GM12864 (cell line): Measurements from ENCODE around the gene CCDC87.

ENCODE experiments used
- DNase-seq: peaks from one replicate; pipeline ENCODE4 v3.0.0-alpha.2; 2011; ENCODE audit warnings: low read depth
- H3K4me3 ChIP-seq: 2 replicates; pipeline ENCODE4 v1.5.1; 2011; ENCODE audit warnings: mild to moderate bottlenecking, low read depth, low read length, control low read depth
- CTCF ChIP-seq: IDR thresholded peaks from 2 replicates; pipeline ENCODE4 v1.5.1; 2011; ENCODE audit warnings: low read depth, mild to moderate bottlenecking, moderate library complexity, low read length, control low read depth, inconsistent platforms; ENCODE audit errors: missing control alignments

Gene CCDC87

GRCh38 chr11:66600631-66601233, 7.9 kb upstream of the CCDC87 start:
- DNase-seq, result no peak
- TF ChIP-seq CTCF, result no peak
- H3K4me3 ChIP-seq, result no peak overlapping the region

GRCh38 chr11:66600219-66600618, 7.4 kb upstream of the CCDC87 start:
- TF ChIP-seq CTCF, result no peak
- no peak for DNase-seq
- H3K4me3 ChIP-seq, result no peak overlapping the region

DNA sequence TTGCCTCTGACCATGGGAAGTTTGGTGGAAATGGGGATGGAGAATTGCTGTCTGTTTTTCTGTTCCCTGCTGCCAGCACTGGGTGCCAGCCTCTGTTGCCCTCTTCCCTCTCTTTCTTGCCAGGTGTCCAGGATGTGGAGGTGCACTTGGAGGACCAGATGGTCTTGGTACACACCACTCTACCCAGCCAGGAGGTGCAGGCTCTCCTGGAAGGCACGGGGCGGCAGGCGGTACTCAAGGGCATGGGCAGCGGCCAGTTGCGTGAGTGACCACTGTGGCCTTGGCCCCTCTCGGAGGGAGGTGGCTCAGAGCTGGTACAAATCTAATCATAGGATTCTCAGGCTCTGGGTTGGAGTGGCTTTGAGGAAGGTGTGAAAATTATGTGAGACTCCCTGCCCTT, 6.1 kb upstream of the CCDC87 start:
- no peak for DNase-seq
- TF ChIP-seq CTCF, result no peak
- H3K4me3 ChIP-seq, result no peak overlapping the region

DNA sequence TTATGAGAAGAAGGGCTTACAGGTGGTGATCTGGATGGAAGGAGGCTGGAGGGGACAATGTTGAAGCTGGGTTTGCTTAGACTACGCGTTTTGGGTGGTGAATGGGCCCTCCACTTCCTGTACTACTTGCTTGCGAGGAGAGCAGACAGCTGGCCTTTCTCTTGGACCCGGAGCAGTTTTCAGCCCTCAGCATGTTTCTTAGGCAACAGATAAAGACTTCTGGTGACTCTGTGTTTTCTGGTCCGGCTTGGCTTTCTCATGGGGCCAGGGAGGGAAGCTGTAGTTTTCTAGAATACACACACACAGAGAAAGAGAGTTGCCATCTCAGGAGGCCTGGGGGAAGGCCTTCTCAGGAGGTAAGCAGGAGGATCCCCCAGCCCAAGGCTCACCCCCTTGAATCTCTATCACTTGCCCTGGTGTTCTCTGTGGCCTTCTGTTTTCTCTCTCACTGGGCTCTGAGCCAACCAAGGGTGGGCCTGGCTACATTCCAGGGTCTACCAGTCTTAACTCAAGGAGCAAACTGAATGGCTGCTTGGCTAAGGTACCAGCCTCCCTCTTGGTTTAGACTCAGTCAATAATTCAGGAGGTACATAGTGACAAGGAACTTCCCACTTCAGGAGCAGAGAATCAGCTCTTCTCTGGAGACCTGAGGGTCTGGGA, 2.5 kb upstream of the CCDC87 start:
- no peak for TF ChIP-seq CTCF
- no peak overlapping the region for H3K4me3 ChIP-seq
- no peak for DNase-seq

- DNase-seq, result no peak
- TF ChIP-seq CTCF, result no peak
- peak overlapping the region; percentile 74 for H3K4me3 ChIP-seq
Observed at GRCh38 chr11:66593650-66594049, 787 bp upstream of the CCDC87 start.

GRCh38 chr11:66593303-66593635, 406 bp upstream of the CCDC87 start:
- no peak for TF ChIP-seq CTCF
- peak overlapping the region; percentile 74 for H3K4me3 ChIP-seq
- DNase-seq, result no peak

- no peak for DNase-seq
- no peak overlapping the region for H3K4me3 ChIP-seq
- TF ChIP-seq CTCF, result no peak
Observed at GRCh38 chr11:66591175-66591574, 1.7 kb downstream of the CCDC87 start.
